ENCODE data around the gene CFL1. TPM values are rescaled to one million over a fixed set of nuclear protein-coding genes. Genes with fewer than 3 reads are reported as not detected.
"Not testable (repeated sequence)": the region's sequence is repeated elsewhere in the genome, so short reads cannot be mapped to it uniquely, and the experiment has no call there.

Gene CFL1
- total RNA-seq, 1 experiment from 2014 or later, result 960 TPM

DNA sequence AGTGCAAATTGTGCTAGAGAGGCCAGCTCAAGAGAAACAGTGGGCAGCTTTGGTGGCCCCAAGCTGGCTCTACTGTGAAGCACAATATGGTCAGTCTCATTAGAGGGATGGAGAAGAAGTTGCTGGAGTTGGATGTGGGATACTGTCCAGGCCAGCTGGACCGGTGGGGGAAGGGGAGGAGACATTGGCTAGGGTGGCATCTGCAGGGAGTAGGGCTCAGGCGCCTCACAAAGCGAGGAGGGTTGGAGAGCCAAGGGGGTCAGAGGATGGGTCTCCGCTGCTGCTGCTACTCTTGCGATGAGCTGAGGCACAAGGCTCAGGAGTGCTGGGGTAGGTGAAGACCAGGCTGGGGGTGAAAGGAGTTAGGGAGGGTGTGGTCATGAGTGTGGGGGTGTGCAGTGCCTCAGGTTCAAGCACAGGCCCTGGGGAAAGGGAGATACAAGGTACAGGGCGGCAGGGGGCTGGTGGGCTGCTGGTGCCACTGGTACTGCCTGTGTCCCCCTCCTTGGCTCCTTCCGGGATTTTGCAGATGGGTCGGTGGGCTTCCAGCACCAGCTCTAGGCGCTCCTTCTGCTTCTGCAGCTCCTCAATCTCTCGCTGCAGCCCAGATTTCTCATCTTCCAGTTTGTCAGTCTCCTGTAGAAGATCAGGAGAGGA, 34.8 kb upstream of the CFL1 start:
- POLR2A ChIA-PET, result no interaction called here
- no peaks in the 10 kb centered on the region for H3K36me3 ChIP-seq (ENCODE audit: control insufficient read depth, insufficient read depth, low read length)
- no peak overlapping the region for H3K4me3 Mint-ChIP-seq (ENCODE audit: unreplicated experiment)
- DNase-seq, result no peak
- no peaks in the 10 kb centered on the region for H3K27me3 Mint-ChIP-seq (ENCODE audit: insufficient read depth, unreplicated experiment)
- H3K4me3 ChIP-seq (ENCODE audit: low read depth, low read length), result no peak overlapping the region
- CTCF ChIA-PET, result no interaction called here
- peaks cover 21% of the 10 kb centered on the region for H3K4me1 Mint-ChIP-seq (ENCODE audit: low read depth, unreplicated experiment)
- no TSS peak for BruUV-seq (replicated peaks)
- no peaks in the 10 kb centered on the region for H3K9me3 ChIP-seq
- peaks cover 30% of the 10 kb centered on the region for H3K36me3 Mint-ChIP-seq (ENCODE audit: insufficient read depth, unreplicated experiment)
- TF ChIP-seq, protein P1, sequence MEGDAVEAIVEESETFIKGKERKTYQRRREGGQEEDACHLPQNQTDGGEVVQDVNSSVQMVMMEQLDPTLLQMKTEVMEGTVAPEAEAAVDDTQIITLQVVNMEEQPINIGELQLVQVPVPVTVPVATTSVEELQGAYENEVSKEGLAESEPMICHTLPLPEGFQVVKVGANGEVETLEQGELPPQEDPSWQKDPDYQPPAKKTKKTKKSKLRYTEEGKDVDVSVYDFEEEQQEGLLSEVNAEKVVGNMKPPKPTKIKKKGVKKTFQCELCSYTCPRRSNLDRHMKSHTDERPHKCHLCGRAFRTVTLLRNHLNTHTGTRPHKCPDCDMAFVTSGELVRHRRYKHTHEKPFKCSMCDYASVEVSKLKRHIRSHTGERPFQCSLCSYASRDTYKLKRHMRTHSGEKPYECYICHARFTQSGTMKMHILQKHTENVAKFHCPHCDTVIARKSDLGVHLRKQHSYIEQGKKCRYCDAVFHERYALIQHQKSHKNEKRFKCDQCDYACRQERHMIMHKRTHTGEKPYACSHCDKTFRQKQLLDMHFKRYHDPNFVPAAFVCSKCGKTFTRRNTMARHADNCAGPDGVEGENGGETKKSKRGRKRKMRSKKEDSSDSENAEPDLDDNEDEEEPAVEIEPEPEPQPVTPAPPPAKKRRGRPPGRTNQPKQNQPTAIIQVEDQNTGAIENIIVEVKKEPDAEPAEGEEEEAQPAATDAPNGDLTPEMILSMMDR (IDR thresholded peaks at IDR 0.05; ENCODE audit: insufficient read depth in 1 of 2, low read depth in 1 of 2, low read length in 1 of 2, severe bottlenecking in 1 of 2, unreplicated experiment in 1 of 2), result no peak
- intact Hi-C loops (cut with micrococcal nuclease; ENCODE audit: unreplicated experiment), result no loop called here
- peaks cover 18% of the 10 kb centered on the region for H3K4me1 ChIP-seq
- H3K27ac Mint-ChIP-seq (ENCODE audit: unreplicated experiment), result no peak overlapping the region
- H3K27me3 ChIP-seq (replicated peaks; ENCODE audit: control insufficient read depth, insufficient read depth, low read length), result no peaks in the 10 kb centered on the region
- H3K9me3 Mint-ChIP-seq (ENCODE audit: unreplicated experiment), result no peaks in the 10 kb centered on the region

DNA sequence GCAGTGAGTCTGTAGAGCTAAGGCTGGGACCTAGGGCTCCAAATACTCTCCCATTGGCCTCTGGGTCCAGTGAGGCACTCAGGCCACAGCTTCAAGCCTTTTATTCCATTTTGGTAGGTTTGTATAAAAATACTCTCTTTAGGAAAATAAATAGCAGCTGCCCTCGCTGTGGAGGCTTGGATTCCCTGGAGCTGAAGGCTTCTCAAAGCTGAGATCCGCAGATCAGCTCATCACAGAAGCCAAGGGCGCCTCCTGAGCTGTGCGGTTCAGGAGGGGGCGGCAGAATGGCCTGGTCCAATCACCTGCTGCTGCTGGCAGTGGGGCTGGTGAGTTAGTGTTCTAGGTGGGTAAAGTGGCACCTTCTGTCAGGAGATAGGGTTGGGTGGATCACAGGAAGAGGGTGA, 34.2 kb upstream of the CFL1 start:
- H3K27me3 Mint-ChIP-seq (ENCODE audit: insufficient read depth, unreplicated experiment); BruUV-seq (replicated peaks); CTCF ChIA-PET; intact Hi-C loops (cut with micrococcal nuclease; ENCODE audit: unreplicated experiment); H3K9me3 ChIP-seq; H3K27me3 ChIP-seq (replicated peaks; ENCODE audit: control insufficient read depth, insufficient read depth, low read length); H3K27ac Mint-ChIP-seq (ENCODE audit: unreplicated experiment); DNase-seq; H3K4me3 ChIP-seq (ENCODE audit: low read depth, low read length); H3K9me3 Mint-ChIP-seq (ENCODE audit: unreplicated experiment); H3K36me3 ChIP-seq (ENCODE audit: control insufficient read depth, insufficient read depth, low read length): not testable (repeated sequence)
- Mint-ChIP-seq H3K4me1 (ENCODE audit: low read depth, unreplicated experiment) (peaks cover 21% of the 10 kb centered on the region), H3K36me3 (ENCODE audit: insufficient read depth, unreplicated experiment) (peaks cover 35% of the 10 kb centered on the region), H3K4me3 (ENCODE audit: unreplicated experiment) (peak overlapping the region; percentile 82)
- peaks cover 21% of the 10 kb centered on the region for H3K4me1 ChIP-seq
- POLR2A ChIA-PET, result interaction anchor here (2.5 kb wide), 1 partner anchor 7 kb away, joined by 27 read pairs; the partner anchor contains the start of gene FOSL1

DNA sequence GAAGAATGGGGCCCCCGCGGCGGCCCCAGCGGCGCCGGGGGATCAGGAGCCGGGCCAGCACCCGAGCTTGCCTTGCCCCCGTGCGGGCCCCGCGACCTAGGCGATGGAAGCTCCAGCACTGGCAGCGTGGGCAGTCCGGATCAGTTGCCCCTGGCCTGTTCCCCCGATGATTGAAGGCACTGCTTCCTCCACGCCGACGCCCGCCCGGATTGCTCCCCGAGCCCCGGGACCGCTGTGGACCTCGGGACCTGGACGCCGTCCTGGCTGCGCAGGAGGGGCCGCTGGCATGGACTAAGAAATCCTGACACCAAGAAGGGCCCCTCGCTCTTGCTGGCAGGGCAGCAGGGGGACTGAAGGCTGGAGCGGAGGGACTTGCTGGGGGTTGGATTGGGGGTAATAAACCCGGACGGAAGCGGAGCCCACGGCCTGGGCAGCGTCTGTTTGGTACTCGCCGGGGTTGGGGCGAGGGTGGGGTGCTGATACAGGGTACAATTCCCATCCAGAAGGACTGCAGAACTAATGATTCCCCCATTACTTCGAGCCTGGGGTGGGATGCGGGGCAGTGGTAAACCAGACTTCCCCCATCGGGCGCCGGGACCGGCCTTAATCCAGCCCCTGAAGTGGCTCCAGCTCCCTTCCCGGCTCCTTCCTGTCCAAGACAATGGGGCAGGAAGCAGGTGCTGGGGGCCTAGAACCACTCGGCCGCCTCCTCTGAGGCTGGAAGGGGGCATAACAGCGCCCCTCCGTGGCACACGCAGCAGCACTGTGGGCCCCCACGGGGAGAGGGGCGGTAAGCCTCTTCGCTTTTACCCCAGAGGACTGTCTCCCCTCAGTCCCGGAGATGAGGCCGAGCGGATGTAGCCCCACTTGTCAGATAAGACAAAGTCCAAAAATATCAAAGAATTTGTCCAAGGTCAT, 33.5 kb upstream of the CFL1 start:
- H3K4me1 ChIP-seq, result peaks cover 26% of the 10 kb centered on the region
- TSS peak; percentile 50 for BruUV-seq (replicated peaks)

More for the DNA sequence above, 33.5 kb upstream of the CFL1 start:
- Mint-ChIP-seq H3K9me3 (ENCODE audit: unreplicated experiment) (no peaks in the 10 kb centered on the region), H3K4me3 (ENCODE audit: unreplicated experiment) (peak overlapping the region; percentile 82), H3K27me3 (ENCODE audit: insufficient read depth, unreplicated experiment) (no peaks in the 10 kb centered on the region), H3K4me1 (ENCODE audit: low read depth, unreplicated experiment) (peaks cover 27% of the 10 kb centered on the region), H3K27ac (ENCODE audit: unreplicated experiment) (no peak overlapping the region), H3K36me3 (ENCODE audit: insufficient read depth, unreplicated experiment) (peaks cover 35% of the 10 kb centered on the region)
- H3K9me3 ChIP-seq, result no peaks in the 10 kb centered on the region
- no peak for DNase-seq
- H3K27me3 ChIP-seq (replicated peaks; ENCODE audit: control insufficient read depth, insufficient read depth, low read length), result no peaks in the 10 kb centered on the region
- H3K36me3 ChIP-seq (ENCODE audit: control insufficient read depth, insufficient read depth, low read length), result no peaks in the 10 kb centered on the region
- ChIA-PET POLR2A (interaction anchor here (0.6 to 2.5 kb wide), 11 partner anchors 8 to 725 kb away, joined by 3 to 33 read pairs (median 4); partner anchors contain the start of genes BANF1, CFL1, EIF1AD and FOSL1), CTCF (interaction anchor here (0.6 to 7.8 kb wide), 23 partner anchors 9 to 421 kb away, joined by 3 to 241 read pairs (median 5); partner anchors contain the start of genes BANF1, CFL1, EIF1AD and FOSL1)
- intact Hi-C loops (cut with micrococcal nuclease; ENCODE audit: unreplicated experiment), result loop anchor here (2.0 kb wide), 2 partner anchors 27 to 69 kb away; partner anchors contain the start of genes C11orf68, DRAP1 and SART1
- peak overlapping the region; percentile 81 for H3K4me3 ChIP-seq (ENCODE audit: low read depth, low read length)
- TF ChIP-seq, protein P1 (IDR thresholded peaks at IDR 0.05; ENCODE audit: insufficient read depth in 1 of 2, low read depth in 1 of 2, low read length in 1 of 2, severe bottlenecking in 1 of 2, unreplicated experiment in 1 of 2), result no peak

All from Caco-2 (cell line).